NCI-H82 treated with DMSO at 0.1 percent for 48 hours (cell line): ENCODE data around the gene SNX25.
"Not testable (repeated sequence)": the region's sequence is repeated elsewhere in the genome, so short reads cannot be mapped to it uniquely, and the experiment has no call there.

Source experiments
- DNase-seq: peaks from one replicate; lab custom pipeline; 2025; ENCODE audit not compliant: unreplicated experiment; lab: John Stamatoyannopoulos, UW

Gene SNX25

GRCh38 chr4:185341377-185341776 lies 132.0 kb downstream of the SNX25 start:
- no peak for DNase-seq

- DNase-seq: no peak
These were observed 132.4 kb downstream of the SNX25 start for GRCh38 chr4:185341841-185342240.

DNA sequence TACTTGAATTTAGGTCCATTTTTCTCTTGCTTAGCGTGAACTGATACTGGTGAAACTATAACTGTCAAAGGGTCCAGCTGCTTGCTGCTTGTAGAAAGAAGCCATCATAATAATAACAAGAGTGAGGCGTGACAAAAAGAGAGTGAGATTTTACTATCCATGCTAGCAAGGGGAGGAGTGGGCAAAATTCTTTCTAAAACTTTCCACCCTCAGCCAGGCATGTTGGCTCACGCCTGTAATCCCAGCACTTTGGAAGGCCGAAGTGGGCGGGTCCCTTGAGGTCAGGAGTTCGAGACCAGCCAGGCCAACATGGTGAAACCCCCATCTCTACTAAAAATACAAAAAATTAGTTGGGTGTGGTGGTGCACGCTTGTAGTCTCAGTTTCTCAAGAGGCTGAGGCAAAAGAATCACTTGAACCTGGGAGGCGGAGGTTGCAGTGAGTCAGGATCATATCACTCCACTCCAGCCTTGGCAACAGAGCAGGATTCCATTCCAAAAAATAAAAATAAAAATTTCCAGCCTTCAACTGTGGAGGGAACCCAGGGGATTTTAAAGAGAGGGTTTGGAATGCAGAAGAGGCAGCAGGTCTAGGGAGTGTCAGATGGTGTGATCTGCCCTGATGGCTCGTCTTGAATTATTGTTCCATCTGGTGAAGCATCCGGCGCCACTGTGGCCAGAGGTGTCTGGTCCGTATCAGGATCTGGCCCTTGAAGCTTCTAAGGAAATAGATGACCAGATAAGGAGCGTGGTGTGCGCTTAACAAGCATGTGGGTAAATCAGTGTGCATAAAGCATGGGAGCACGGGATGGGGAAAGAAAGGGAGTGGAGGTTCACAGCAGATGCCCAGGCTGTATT lies 134.6 kb downstream of the SNX25 start:
- no peak for DNase-seq

DNA sequence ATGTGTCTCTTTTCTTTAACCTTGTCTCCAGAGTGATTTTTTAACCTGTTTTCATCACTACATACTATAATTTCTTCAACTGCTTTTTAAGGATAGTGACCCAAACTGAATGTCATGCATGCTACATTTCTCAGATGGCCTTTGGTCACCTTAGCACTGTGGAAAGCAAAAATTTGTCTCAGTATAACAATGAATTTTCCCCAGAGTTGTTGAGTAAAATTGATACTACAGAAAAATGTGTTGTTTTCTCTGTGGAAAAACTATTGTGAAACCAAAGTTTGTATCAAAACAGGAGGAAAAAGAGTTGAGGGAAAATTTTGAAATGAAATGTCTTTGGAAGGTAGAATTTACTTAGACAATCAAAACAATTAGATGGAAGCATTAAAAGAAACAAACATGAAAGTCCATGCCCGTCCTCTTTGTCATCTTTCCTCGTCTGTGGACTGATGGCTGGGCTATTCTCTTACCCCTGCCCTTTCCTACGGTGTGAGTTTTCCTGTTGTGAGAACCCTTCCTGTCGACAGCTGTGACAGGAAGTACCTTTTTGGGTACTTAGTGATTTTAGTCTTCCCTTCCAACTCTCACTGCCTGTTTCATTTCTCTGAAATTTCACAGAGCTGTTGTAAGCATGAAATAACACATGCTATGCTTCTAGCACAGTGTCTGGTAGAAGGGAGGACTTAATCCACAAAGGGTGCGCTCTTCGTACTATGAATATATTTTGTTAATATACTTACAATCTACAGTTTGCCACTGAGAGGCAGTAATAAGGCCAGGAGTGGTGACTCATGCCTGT lies 135.5 kb downstream of the SNX25 start:
- no peak for DNase-seq

DNA sequence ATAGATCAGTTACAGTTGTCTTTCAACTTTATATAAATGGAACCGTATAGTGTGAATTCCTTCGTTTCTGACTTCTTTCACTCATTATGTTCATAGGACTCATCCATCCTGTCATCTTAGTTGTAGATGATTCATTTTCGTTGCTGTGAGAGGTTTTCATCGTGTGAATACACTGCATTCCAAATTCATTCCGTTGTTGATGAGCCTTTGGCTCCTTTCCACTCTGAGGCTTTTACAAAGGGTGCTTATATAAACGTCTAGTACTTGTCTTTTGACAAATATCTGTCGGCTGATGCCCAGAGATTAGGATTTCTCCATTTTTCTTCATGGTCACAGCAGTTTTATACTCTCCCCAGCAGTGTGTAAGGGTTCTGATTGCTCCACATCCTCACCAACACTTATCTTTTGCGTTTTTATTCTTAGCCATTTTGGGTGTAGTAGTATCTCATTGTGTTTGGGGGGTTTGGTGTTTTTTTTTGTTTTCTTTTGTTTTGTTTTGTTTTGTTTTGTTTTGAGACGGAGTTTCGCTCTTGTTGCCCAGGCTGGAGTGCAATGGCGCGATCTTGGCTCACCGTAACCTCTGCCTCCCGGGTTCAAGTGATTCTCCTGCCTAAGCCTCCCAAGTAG lies 137.7 kb downstream of the SNX25 start:
- no peak for DNase-seq

- no peak for DNase-seq
These were observed 142.3 kb downstream of the SNX25 start for GRCh38 chr4:185351691-185352090.

DNA sequence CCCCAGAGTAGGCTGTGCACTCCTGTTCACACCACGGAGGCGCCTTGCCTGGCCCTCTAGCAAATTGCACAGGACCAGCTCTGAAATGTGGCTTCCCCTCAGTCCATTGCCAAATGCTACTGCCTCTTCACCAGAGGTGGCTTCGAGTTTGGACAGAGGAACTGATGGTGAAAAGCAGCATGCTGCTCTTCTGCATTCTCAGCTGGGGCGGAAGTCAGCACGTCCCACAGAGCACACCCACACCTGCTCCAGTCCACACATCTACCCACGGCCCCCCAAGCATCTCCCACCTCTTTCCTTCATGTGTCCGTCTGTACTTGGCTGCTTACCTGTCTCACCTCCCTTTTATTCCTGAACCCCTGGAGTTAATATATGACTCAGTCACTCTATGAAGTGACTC lies 142.8 kb downstream of the SNX25 start:
- no peak for DNase-seq

DNA sequence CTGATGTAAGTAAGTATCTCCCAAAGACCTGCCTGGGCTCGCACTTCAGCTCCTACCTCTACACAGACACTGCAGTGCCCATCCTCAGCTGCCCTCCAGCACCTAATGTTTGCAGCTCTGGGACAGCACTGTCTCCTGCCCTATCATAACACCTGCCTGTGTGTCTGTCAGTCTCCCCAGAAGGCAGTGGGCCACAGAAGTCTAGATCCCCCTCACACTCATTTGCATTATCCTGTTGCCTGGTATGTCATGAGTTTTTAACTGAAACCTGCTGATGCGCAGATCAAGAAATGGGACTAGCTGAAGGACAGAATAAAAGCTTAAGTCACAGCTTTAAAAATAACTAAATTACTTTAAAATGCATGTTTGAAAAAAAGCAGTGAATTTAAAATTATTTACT lies 143.3 kb downstream of the SNX25 start:
- DNase-seq: no peak

- DNase-seq: no peak
These were observed 147.8 kb downstream of the SNX25 start for GRCh38 chr4:185357211-185357610.

DNA sequence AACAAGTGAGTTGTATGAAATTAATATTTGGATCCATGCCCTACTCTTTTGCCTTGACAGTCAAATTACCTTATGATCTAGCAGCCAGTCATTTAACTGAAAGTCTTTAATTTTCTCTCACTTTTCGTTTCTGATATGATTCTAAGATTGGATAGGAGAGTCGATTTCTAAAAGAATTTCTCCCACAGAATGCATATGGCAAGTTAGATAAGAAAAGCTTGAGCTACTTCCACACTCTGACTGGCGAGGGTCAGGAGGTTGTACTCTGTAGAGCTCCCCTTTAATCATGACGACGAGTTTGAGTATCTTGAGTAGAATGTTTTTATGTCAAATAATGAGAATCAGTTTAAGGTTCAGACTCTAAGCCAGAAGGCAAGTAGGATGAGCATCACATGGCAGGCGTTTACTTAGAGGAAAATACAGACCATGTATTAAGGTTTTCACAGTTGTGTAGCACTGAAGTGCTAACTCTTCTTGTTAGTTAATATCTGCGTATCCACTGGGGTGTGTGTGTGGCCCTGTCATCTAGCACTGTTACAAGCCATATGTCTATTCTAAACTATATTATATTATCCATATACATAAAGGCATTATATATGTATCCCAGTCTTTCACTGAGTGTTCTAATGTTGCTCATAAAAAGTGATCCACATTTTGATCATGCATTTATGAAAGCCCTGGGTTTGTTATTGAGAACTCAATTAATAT lies 148.5 kb downstream of the SNX25 start:
- no peak for DNase-seq

DNA sequence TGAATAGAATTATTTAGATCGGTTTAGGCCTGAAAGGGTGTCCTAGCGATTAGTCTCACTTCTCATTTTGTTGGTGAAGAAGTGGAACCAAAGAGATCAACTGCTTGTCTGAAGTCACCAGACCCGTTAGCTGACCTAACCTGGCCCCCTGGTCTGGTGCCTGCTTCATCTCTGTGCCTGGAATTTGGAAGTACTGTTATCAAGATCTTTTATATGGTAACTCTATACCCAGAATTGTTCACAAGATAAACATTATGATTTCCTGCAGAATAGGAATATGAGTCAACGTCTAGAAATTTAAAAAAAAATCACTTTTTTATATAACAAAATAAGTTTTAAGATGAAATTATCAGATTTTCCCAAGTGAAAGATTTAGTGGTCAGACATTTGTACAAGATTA lies 149.1 kb downstream of the SNX25 start:
- DNase-seq: no peak

DNA sequence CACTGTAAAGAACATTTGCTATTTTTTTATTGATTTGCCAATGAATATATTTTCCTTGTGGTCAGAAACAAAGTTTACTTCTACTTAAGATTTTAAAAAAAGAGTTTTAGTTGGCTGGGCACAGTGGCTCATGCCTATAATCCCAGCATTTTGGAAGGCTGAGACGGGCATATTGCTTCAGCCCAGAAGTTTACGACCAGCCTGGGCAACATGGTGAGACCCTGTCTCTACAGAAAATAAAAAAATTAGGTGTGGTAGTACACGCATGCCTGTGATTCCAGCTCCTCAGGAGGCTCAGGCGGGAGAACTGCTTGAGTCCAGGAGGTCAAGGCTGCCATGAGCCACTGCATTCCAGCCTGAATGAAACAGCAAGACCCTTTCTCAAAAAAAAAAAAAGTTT lies 149.6 kb downstream of the SNX25 start:
- no peak for DNase-seq

DNA sequence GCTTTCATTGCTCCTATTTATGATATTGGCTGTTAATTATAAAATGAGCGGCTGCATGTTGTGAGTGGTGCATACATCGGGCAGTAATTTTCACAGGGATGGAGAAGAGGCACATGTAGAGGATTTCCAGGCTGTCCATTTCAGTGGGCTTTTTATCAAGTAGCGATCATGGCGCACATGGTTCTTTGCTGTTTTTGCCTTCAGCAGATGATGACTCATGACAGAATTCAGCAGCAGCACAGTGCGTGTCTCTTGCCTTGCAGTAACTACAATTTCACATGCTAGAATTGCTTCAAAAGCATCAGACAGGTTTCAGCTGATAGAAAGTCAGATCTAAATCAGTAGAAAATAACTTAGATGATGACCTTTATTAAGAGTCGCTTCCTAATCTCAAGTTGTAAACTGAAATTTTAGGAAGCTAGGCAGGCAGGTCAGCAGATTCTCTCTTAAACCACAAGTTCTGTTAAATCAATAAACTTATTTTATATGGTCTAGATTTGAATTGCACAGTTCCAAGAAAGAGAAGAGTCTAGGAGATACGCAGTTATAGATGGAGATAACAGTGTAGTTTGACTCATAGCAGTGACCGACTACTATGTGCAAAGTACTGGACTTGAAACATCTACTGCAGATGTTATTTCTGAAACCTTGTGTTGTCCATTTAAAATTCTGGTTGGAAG lies 150.5 kb downstream of the SNX25 start:
- DNase-seq: no peak

- DNase-seq: no peak
These were observed 152.5 kb downstream of the SNX25 start for GRCh38 chr4:185361872-185362271.

GRCh38 chr4:185362570-185362969 lies 153.2 kb downstream of the SNX25 start:
- not testable (repeated sequence) for DNase-seq

GRCh38 chr4:185363251-185363650 lies 153.9 kb downstream of the SNX25 start:
- DNase-seq: no peak

- DNase-seq: no peak
These were observed 155.5 kb downstream of the SNX25 start for GRCh38 chr4:185364886-185365285.

DNA sequence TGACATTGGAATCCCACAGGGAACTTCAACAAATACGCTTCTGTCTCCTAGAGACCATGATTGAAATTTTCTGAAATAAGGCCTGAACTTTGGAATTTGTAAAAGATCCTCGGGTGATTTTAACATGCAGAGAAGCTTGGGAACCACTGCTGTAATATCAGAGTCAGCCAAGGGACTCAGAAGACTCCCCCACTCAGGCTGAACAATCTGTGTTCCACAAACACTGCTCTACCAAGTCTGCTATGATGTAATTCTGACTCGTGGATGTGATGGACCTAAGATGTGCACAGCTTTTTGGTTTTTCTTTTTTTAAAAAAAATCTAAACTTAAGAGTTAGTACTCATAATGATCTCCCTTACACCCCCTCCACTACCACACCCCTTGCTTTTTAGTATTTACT lies 160.3 kb downstream of the SNX25 start:
- no peak for DNase-seq

DNA sequence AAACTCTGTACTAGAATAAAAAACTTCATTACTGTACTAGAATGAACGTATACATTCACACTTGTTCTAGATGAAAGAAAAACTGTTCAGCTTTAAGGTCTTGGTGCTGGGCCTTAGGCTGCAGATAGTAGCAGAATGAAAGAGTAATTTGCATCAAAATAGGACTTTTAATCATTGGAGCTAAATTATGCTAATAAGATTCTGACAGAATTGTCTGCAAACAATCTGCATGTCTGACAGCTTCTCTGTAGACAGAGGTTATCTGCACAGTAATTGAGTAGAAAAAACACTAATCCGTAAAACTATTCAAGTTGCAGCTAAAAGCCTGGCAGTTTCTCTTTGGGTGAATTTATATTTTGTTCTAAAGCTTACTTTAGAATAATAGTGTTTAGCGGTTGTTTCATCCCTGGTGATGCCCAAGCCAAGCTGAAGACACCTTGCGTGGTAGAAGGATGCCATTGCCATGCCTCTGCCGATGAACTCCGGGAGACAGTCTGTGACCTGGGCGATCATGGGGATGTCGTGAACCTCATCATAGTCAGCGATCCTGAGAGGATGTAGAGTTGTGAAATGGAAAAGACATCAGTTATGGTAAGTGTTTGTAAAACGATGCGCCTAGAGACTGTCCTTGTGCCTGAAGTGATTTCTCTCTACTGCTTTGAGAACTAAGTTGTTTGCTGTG lies 161.0 kb downstream of the SNX25 start:
- DNase-seq: no peak

- no peak for DNase-seq
These were observed 162.3 kb downstream of the SNX25 start for GRCh38 chr4:185371702-185372101.
